Mammary microvascular endothelial cell (primary cell): ENCODE results near the gene PIP5KL1. TPM values are rescaled to one million over a fixed set of nuclear protein-coding genes. Genes with fewer than 3 reads are reported as not detected.

Experiments
- total RNA-seq: library from RNA; depleted of rRNA; stranded (reverse); fragments of >200 nt; gene quantifications from 2 replicates; pipeline ENCODE4 v1.2.3, GENCODE V29; 2015

Gene PIP5KL1
- 0.34 and 1.3 TPM in 2 replicates for total RNA-seq

GRCh38 chr9:127930231-127931091 is at the start of gene PIP5KL1:
Gene PIP5KL1, minus strand, starts transcription at chr9:127930777. Its CDS starts 25 bp downstream, at chr9:127930752.

GRCh38 chr9:127937388-127938297 is 7.1 kb upstream of the PIP5KL1 start, which contains the start of gene DPM2:
Gene DPM2, minus strand, starts transcription at chr9:127937854. Its CDS starts 34 bp downstream, at chr9:127937820.

GRCh38 chr9:127916720-127917581 is 13.6 kb downstream of the PIP5KL1 start, which contains the start of gene ST6GALNAC4:
Gene ST6GALNAC4, minus strand, starts transcription at chr9:127917041. Its CDS starts 622 bp downstream, at chr9:127916419.

GRCh38 chr9:127899128-127899943 is 31.2 kb downstream of the PIP5KL1 start, which contains the start of gene ST6GALNAC6:
Gene ST6GALNAC6, minus strand, starts transcription at chr9:127899603. Its CDS starts 1,622 bp downstream, at chr9:127897981.

GRCh38 chr9:127877566-127877998 is 53.0 kb downstream of the PIP5KL1 start, which contains the start of gene AK1:
Gene AK1, minus strand, starts transcription at chr9:127877675. Its CDS starts 3,058 bp downstream, at chr9:127874617.

Other genes starting within 250 kb of the PIP5KL1 start
- not detected in 2 replicates for gene CFAP157, start 223.8 kb downstream of the PIP5KL1 start, total RNA-seq
- 40.9 and 81.9 TPM in 2 replicates for gene PTRH1, start 215.1 kb downstream of the PIP5KL1 start, total RNA-seq
- gene TTC16, start 214.7 kb downstream of the PIP5KL1 start, total RNA-seq, result not detected in 2 replicates
- gene TOR2A, start 195.5 kb downstream of the PIP5KL1 start, total RNA-seq, result 19.5 and 19.6 TPM in 2 replicates
- 70.7 and 86.0 TPM in 2 replicates for gene SH2D3C, start 152.1 kb downstream of the PIP5KL1 start, total RNA-seq
- gene CDK9, start 144.7 kb downstream of the PIP5KL1 start, total RNA-seq, result 82.7 and 84.3 TPM in 2 replicates
- gene FPGS, start 127.9 kb downstream of the PIP5KL1 start, total RNA-seq, result 71.7 and 75.6 TPM in 2 replicates
- gene ENG, start 76.1 kb downstream of the PIP5KL1 start, total RNA-seq, result 378 and 433 TPM in 2 replicates
- gene AK1, start 53.1 kb downstream of the PIP5KL1 start, total RNA-seq, result 55.0 and 101 TPM in 2 replicates
- gene ST6GALNAC6, start 31.2 kb downstream of the PIP5KL1 start, total RNA-seq, result 29.6 and 37.4 TPM in 2 replicates
- 73.9 and 82.3 TPM in 2 replicates for gene ST6GALNAC4, start 13.7 kb downstream of the PIP5KL1 start, total RNA-seq
- gene DPM2, start 7.1 kb upstream of the PIP5KL1 start, total RNA-seq, result 20.5 and 23.8 TPM in 2 replicates
- 3.1 and 19.4 TPM in 2 replicates for gene EEIG1, start 50.2 kb upstream of the PIP5KL1 start, total RNA-seq
- 7.6 and 9.0 TPM in 2 replicates for gene NAIF1, start 136.5 kb upstream of the PIP5KL1 start, total RNA-seq
- 24.5 and 26.8 TPM in 2 replicates for gene SLC25A25, start 137.5 kb upstream of the PIP5KL1 start, total RNA-seq
- gene PTGES2, start 197.0 kb upstream of the PIP5KL1 start, total RNA-seq, result 61.8 and 68.0 TPM in 2 replicates
- not detected in 2 replicates for gene LCN2, start 218.7 kb upstream of the PIP5KL1 start, total RNA-seq
- 136 and 182 TPM in 2 replicates for gene BBLN, start 229.5 kb upstream of the PIP5KL1 start, total RNA-seq